Measurements from ENCODE around the gene SPEF2. TPM values are rescaled to one million over a fixed set of nuclear protein-coding genes. Genes with fewer than 3 reads are reported as not detected.

Gene SPEF2
- total RNA-seq, 1 donor from 2014 or later = 12.1 TPM

DNA sequence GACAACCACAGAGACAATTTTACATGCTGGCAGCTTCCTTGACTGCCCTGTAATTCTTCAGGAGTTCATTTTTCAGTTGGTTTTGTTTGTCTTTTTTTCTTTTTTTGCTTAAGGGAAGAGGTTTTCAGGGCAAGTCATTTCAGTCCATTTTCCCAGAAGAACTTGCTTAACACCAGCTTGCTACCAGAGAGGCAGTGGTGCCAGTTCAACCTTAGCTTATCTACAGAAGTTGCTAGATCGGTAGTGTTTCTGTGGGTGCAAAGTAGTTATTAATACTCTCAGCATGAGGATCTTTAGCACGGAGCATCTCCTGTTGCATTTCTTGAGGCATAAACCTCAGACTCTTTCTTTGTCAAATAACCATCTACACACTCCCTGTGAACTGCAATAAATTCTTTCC, 1.1 kb downstream of the SPEF2 start:
- Mint-ChIP-seq H3K9me3 (peaks cover 23% of the 10 kb centered on the region), H3K27ac (no peak overlapping the region), H3K36me3 (no peaks in the 10 kb centered on the region), H3K4me3 (peak overlapping the region; percentile 98), H3K27me3 (ENCODE audit: low read depth) (peaks cover 11% of the 10 kb centered on the region), H3K4me1 (peaks cover 14% of the 10 kb centered on the region)
- TF ChIP-seq, protein P1, sequence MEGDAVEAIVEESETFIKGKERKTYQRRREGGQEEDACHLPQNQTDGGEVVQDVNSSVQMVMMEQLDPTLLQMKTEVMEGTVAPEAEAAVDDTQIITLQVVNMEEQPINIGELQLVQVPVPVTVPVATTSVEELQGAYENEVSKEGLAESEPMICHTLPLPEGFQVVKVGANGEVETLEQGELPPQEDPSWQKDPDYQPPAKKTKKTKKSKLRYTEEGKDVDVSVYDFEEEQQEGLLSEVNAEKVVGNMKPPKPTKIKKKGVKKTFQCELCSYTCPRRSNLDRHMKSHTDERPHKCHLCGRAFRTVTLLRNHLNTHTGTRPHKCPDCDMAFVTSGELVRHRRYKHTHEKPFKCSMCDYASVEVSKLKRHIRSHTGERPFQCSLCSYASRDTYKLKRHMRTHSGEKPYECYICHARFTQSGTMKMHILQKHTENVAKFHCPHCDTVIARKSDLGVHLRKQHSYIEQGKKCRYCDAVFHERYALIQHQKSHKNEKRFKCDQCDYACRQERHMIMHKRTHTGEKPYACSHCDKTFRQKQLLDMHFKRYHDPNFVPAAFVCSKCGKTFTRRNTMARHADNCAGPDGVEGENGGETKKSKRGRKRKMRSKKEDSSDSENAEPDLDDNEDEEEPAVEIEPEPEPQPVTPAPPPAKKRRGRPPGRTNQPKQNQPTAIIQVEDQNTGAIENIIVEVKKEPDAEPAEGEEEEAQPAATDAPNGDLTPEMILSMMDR (IDR thresholded peaks at IDR 0.05; ENCODE audit: unreplicated experiment) = no peak
- DNase-seq (ENCODE audit: low spot score in 2 of 2, unreplicated experiment in 2 of 2) = no peak

DNA sequence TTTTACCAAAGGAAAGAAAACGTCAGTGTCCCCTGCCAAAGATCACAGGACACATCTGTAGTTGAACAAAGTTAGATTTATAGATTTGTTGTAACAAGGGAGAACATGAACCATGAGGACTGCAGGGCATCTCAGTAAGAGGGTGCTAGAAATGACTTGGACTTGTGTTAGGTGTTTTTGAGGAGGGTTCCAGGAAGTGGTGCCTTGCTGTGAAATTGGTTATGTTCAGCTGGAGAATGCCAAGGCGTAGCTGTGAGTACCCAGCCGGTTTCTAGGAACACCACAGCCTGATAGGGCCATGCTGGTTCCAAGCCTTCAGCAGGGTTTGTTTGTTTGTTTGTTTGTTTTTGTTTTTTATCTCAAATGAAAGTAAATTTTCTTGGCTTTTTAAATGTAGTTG, 5.3 kb downstream of the SPEF2 start:
- H3K4me1 Mint-ChIP-seq = peaks cover 10% of the 10 kb centered on the region
- H3K27ac Mint-ChIP-seq = no peak overlapping the region
- peaks cover 2% of the 10 kb centered on the region for H3K27me3 Mint-ChIP-seq (ENCODE audit: low read depth)
- TF ChIP-seq, protein P1 (IDR thresholded peaks at IDR 0.05; ENCODE audit: unreplicated experiment) = no peak
- H3K4me3 Mint-ChIP-seq = no peak overlapping the region
- no peaks in the 10 kb centered on the region for H3K9me3 Mint-ChIP-seq
- DNase-seq (ENCODE audit: low spot score in 2 of 2, unreplicated experiment in 2 of 2) = no peak
- H3K36me3 Mint-ChIP-seq = no peaks in the 10 kb centered on the region

DNA sequence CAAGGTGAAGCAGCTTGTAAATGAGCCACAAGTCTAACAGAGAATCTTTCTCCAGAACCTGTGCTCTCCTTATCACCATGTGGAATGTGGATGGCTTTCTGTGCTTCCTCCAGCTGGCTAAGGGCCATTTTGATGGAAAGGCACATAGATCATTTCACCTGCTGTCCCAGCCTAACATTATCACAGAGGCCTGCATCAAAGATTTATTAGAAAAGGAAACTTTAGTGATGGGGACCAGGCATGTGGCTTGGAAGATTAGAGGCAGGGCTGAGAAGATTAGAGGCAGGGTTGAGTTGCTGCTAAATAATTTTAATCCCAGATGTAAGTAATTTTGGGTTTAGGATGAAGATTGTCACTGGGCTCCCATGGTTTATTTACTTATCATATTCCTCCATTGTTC, 6.3 kb downstream of the SPEF2 start:
- no peak overlapping the region for H3K4me3 Mint-ChIP-seq
- peaks cover 2% of the 10 kb centered on the region for H3K27me3 Mint-ChIP-seq (ENCODE audit: low read depth)
- H3K4me1 Mint-ChIP-seq = peaks cover 1% of the 10 kb centered on the region
- TF ChIP-seq, protein P1 (IDR thresholded peaks at IDR 0.05; ENCODE audit: unreplicated experiment) = no peak
- H3K27ac Mint-ChIP-seq = no peak overlapping the region
- H3K36me3 Mint-ChIP-seq = peaks cover 5% of the 10 kb centered on the region
- H3K9me3 Mint-ChIP-seq = no peaks in the 10 kb centered on the region
- no peak for DNase-seq (ENCODE audit: low spot score in 2 of 2, unreplicated experiment in 2 of 2)

DNA sequence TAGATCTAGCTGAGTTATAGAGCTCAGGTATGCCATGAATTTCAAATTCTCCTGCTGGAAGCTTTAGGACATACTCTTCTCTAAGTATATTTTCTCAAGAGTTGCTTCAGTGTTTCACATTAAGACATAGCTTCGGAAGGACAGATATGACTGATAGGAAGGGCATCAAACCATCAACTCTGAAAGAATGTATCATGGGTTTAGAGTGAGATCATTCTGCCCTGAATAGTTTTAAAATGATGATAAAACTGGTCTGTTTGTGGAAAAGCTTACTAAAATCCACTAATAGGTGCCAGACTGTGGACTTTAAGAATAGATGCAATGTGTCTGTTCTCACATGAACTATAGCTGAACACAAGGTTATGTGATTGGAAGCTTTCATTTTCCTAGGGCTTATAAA, 8.4 kb downstream of the SPEF2 start:
- Mint-ChIP-seq H3K4me1 (no peaks in the 10 kb centered on the region), H3K4me3 (no peak overlapping the region), H3K27me3 (ENCODE audit: low read depth) (peaks cover 2% of the 10 kb centered on the region), H3K27ac (no peak overlapping the region), H3K36me3 (peaks cover 17% of the 10 kb centered on the region), H3K9me3 (peaks cover 6% of the 10 kb centered on the region)
- TF ChIP-seq, protein P1 (IDR thresholded peaks at IDR 0.05; ENCODE audit: unreplicated experiment) = no peak
- no peak for DNase-seq (ENCODE audit: low spot score in 2 of 2, unreplicated experiment in 2 of 2)

DNA sequence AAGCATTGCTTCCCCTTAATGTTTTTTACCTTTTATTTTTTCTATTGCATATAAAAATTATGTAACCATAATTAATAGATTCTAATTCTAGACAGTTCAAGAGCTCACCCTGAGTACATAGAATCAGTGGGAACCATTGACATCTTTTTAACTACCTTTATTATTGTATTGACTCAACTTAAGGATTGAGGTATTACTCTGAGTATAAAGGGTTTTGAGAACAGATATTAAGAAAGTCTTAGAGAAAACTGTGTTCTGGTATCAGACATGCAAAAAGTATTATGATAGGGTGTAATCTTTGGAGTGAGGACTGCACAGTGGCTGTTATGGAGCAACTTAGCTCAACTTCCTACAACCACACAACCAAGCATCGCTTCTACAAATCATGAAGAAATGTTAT, 8.9 kb downstream of the SPEF2 start:
- H3K27me3 Mint-ChIP-seq (ENCODE audit: low read depth) = peaks cover 2% of the 10 kb centered on the region
- no peak overlapping the region for H3K27ac Mint-ChIP-seq
- peaks cover 10% of the 10 kb centered on the region for H3K9me3 Mint-ChIP-seq
- no peak for DNase-seq (ENCODE audit: low spot score in 2 of 2, unreplicated experiment in 2 of 2)
- H3K4me1 Mint-ChIP-seq = no peaks in the 10 kb centered on the region
- TF ChIP-seq, protein P1 (IDR thresholded peaks at IDR 0.05; ENCODE audit: unreplicated experiment) = no peak
- H3K36me3 Mint-ChIP-seq = peaks cover 22% of the 10 kb centered on the region
- H3K4me3 Mint-ChIP-seq = no peak overlapping the region

DNA sequence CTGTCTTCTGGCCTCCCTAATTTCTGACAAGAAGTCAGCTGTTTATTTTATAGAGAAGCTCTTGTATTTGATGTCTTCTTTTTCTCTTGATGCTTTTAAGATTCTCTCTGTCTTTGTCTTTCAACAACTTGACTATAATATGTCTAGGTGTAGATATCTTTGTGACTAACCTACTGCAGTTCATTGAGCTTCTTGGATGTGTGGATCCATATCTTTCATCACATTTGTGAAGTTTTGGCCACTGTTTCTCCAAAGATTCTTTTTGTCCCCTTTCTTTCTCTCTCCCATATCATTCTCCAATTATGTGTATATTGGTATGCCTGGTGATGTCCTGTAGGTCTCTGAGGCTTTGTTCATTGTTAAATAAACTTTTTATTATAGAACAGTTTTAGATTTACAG, 16.7 kb downstream of the SPEF2 start:
- DNase-seq (ENCODE audit: low spot score in 2 of 2, unreplicated experiment in 2 of 2) = no peak
- Mint-ChIP-seq H3K36me3 (peaks cover 56% of the 10 kb centered on the region), H3K4me3 (no peak overlapping the region), H3K4me1 (no peaks in the 10 kb centered on the region), H3K9me3 (peaks cover 53% of the 10 kb centered on the region), H3K27ac (no peak overlapping the region), H3K27me3 (ENCODE audit: low read depth) (no peaks in the 10 kb centered on the region)
- TF ChIP-seq, protein P1 (IDR thresholded peaks at IDR 0.05; ENCODE audit: unreplicated experiment) = no peak
